Ovary (tissue), 3 donors: ENCODE measurements around the gene SEPTIN2.

ENCODE experiments used
- POLR2A ChIP-seq: fragments of 450-650 bp; IDR thresholded peaks from one replicate; pipeline ENCODE4 v1.6.1; 2017; ENCODE audit warnings: antibody characterized with exemption, mild to moderate bottlenecking, moderate library complexity
- TF ChIP-seq, protein P1 (sequence below), 3 donors: fragments of 450-650 bp in 2 of 3; fragments of 200-600 bp in 1 of 3; IDR thresholded peaks; one replicate each; pipeline versions ENCODE4 v1.5.1 to v1.8.0; 2016 to 2022; ENCODE audit warnings: antibody characterized with exemption in 3 of 3, mild to moderate bottlenecking in 1 of 3
- donor health status: DM: no; HTN: no; CAD: no.

DNA sequence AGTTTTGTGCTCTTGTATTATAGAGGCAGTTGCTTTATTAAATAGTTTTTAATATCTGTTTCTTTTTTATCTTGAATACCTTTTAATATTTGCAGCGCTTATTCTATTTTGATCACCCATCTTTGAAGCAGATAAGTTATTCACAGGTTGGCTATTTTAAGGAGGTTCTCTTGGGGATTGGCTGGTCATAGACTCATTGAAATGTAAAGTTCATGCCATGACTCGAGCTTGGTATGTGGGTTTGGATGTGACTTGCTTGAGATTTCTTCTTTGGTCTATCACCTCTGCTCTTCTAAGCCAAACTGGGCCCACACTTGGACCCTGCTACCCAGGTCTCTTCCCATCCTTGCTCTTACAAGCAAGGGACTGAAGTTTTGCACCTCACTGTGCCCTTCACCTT lies 74.0 kb downstream of the SEPTIN2 start:
- TF ChIP-seq, protein P1, sequence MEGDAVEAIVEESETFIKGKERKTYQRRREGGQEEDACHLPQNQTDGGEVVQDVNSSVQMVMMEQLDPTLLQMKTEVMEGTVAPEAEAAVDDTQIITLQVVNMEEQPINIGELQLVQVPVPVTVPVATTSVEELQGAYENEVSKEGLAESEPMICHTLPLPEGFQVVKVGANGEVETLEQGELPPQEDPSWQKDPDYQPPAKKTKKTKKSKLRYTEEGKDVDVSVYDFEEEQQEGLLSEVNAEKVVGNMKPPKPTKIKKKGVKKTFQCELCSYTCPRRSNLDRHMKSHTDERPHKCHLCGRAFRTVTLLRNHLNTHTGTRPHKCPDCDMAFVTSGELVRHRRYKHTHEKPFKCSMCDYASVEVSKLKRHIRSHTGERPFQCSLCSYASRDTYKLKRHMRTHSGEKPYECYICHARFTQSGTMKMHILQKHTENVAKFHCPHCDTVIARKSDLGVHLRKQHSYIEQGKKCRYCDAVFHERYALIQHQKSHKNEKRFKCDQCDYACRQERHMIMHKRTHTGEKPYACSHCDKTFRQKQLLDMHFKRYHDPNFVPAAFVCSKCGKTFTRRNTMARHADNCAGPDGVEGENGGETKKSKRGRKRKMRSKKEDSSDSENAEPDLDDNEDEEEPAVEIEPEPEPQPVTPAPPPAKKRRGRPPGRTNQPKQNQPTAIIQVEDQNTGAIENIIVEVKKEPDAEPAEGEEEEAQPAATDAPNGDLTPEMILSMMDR (IDR thresholded peaks at IDR 0.05), result no peak
- TF ChIP-seq POLR2A, result no peak
